ENCODE data around the gene CAMSAP1. TPM values are rescaled to one million over a fixed set of nuclear protein-coding genes. Genes with fewer than 3 reads are reported as not detected.

Gene CAMSAP1
- polyA plus RNA-seq, 3 donors, result 0.71 to 9.0 (median 0.75) TPM

DNA sequence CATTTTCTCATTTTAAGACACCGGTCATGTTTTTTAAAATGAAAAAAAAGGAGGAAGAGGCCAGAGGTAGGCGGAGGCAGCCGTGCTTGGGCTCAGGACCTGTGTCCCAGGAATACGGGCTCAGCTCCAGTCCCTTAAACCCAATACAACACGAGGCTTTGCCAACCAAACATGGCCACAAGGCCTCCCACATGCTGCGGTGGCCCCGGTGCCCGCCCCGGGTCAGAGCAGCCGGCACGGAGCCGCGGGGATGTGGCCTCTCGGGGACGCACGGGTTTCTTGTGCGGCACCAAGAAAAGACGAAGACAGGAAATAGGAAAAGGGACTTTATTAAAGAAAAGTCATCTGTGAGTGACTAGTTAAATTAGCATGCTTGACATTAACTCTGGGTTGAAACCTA is 25.3 kb upstream of the CAMSAP1 start:
- Histone ChIP-seq H3K79me2 (ENCODE audit: insufficient read depth, low read length) (no peaks in the 10 kb centered on the region), H3K4me1 (ENCODE audit: control insufficient read depth in 1 of 2, insufficient read depth in 2 of 2, low read length in 2 of 2) (peaks cover under 1 to 5% of the 10 kb centered on the region in 2 donors), H3K4me2 (replicated peaks; ENCODE audit: extremely low read depth, low read length, poor library complexity, severe bottlenecking) (no peak overlapping the region), H3K4me3 (replicated peaks in 1 of 3; ENCODE audit: low read depth in 2 of 3, low read length in 3 of 3) (no peak overlapping the region), H3K27me3 (ENCODE audit: control insufficient read depth in 2 of 2, insufficient read depth in 2 of 2, low read length in 2 of 2) (no peaks in the 10 kb centered on the region), H3K27ac (ENCODE audit: low read depth in 1 of 2, low read length in 2 of 2) (no peak overlapping the region), H2AFZ (ENCODE audit: insufficient read depth, low read depth, low read length, poor library complexity, severe bottlenecking) (no peak overlapping the region), H3K9ac (ENCODE audit: insufficient read depth, low read length, poor library complexity, severe bottlenecking) (no peak overlapping the region), H3K9me3 (replicated peaks in 1 of 2; ENCODE audit: control insufficient read depth in 1 of 2, insufficient read depth in 1 of 2, low read length in 2 of 2) (no peaks in the 10 kb centered on the region), H4K20me1 (ENCODE audit: insufficient read depth, low read length) (peaks cover 40% of the 10 kb centered on the region), H3K36me3 (replicated peaks in 1 of 2; ENCODE audit: control insufficient read depth in 1 of 2, insufficient read depth in 2 of 2, low read length in 2 of 2) (peaks cover 56 to 79% of the 10 kb centered on the region in 2 donors)
- 98% methylated on average over 11 of the region's 18 CpGs for WGBS (ENCODE audit: insufficient coverage)
- Mint-ChIP-seq H3K9me3 (peaks cover 0 to 6% (median 4%) of the 10 kb centered on the region in 7 donors), H3K4me1 (peaks cover 5% of the 10 kb centered on the region), H3K4me3 (no peak overlapping the region), H3K36me3 (peaks cover 66 to 87% of the 10 kb centered on the region in 2 donors), H3K27ac (no peak overlapping the region), H3K27me3 (ENCODE audit: low read depth in 3 of 3) (peaks cover 0 to 2% (median 0%) of the 10 kb centered on the region in 3 donors)
- DNase-seq, result no peak
- TF ChIP-seq, protein P1, sequence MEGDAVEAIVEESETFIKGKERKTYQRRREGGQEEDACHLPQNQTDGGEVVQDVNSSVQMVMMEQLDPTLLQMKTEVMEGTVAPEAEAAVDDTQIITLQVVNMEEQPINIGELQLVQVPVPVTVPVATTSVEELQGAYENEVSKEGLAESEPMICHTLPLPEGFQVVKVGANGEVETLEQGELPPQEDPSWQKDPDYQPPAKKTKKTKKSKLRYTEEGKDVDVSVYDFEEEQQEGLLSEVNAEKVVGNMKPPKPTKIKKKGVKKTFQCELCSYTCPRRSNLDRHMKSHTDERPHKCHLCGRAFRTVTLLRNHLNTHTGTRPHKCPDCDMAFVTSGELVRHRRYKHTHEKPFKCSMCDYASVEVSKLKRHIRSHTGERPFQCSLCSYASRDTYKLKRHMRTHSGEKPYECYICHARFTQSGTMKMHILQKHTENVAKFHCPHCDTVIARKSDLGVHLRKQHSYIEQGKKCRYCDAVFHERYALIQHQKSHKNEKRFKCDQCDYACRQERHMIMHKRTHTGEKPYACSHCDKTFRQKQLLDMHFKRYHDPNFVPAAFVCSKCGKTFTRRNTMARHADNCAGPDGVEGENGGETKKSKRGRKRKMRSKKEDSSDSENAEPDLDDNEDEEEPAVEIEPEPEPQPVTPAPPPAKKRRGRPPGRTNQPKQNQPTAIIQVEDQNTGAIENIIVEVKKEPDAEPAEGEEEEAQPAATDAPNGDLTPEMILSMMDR (IDR thresholded peaks at IDR 0.05), result no peak
- intact Hi-C loops (cut with micrococcal nuclease), result no loop called here

DNA sequence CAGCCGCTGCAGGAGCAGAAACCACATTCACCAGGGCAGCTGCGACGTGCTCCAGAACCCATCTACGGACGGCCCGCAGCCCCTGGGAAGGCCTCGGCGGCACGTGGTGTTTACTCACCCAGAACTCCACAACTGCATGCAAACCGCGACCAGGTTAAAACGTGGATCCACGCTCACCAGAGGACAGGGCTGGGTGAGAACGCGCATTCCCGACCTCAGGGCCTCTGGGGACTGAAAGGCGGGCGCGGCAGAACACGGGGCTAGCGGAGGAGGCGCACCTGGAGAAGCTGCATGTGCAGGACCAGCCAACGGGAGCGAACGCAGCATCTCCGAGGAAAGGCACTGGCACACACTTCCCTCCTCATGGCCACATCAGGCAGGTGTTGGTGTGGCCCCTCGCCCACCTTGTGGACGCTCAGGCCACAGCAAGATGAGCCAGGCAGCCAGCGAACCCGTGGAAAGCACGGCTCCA is 24.0 kb upstream of the CAMSAP1 start:
- peaks cover 13 to 17% of the 10 kb centered on the region in 2 donors for H3K4me1 ChIP-seq (ENCODE audit: control insufficient read depth in 1 of 2, insufficient read depth in 2 of 2, low read length in 2 of 2)
- TF ChIP-seq, protein P1 (IDR thresholded peaks at IDR 0.05), result no peak
- H3K4me3 ChIP-seq (replicated peaks in 1 of 3; ENCODE audit: low read depth in 2 of 3, low read length in 3 of 3), result no peak overlapping the region
- Mint-ChIP-seq H3K4me3 (no peak overlapping the region), H3K4me1 (peaks cover 14% of the 10 kb centered on the region), H3K36me3 (peaks cover 53 to 76% of the 10 kb centered on the region in 2 donors), H3K27ac (peak overlapping the region in 4 of 7 donors; percentile 13 to 73 (median 60)), H3K9me3 (peaks cover 0 to 1% (median 0%) of the 10 kb centered on the region in 7 donors), H3K27me3 (ENCODE audit: low read depth in 3 of 3) (peaks cover 0 to 2% (median 0%) of the 10 kb centered on the region in 3 donors)
- no peak overlapping the region for H3K4me2 ChIP-seq (replicated peaks; ENCODE audit: extremely low read depth, low read length, poor library complexity, severe bottlenecking)
- H4K20me1 ChIP-seq (ENCODE audit: insufficient read depth, low read length), result peaks cover 49% of the 10 kb centered on the region
- H3K9me3 ChIP-seq (replicated peaks in 1 of 2; ENCODE audit: control insufficient read depth in 1 of 2, insufficient read depth in 1 of 2, low read length in 2 of 2), result no peaks in the 10 kb centered on the region
- WGBS (ENCODE audit: insufficient coverage), result 98% methylated on average over 25 of the region's 31 CpGs
- no peak overlapping the region for H3K9ac ChIP-seq (ENCODE audit: insufficient read depth, low read length, poor library complexity, severe bottlenecking)
- H3K27ac ChIP-seq (ENCODE audit: low read depth in 1 of 2, low read length in 2 of 2), result no peak overlapping the region
- no peaks in the 10 kb centered on the region for H3K27me3 ChIP-seq (ENCODE audit: control insufficient read depth in 2 of 2, insufficient read depth in 2 of 2, low read length in 2 of 2)
- H3K79me2 ChIP-seq (ENCODE audit: insufficient read depth, low read length), result no peaks in the 10 kb centered on the region
- H3K36me3 ChIP-seq (replicated peaks in 1 of 2; ENCODE audit: control insufficient read depth in 1 of 2, insufficient read depth in 2 of 2, low read length in 2 of 2), result peaks cover 45 to 66% of the 10 kb centered on the region in 2 donors
- H2AFZ ChIP-seq (ENCODE audit: insufficient read depth, low read depth, low read length, poor library complexity, severe bottlenecking), result no peak overlapping the region
- no peak for DNase-seq
- intact Hi-C loops (cut with micrococcal nuclease), result no loop called here

Data from CD14-positive monocyte (primary cell).